Left lobe of liver (tissue), 2 donors: ENCODE results near the gene RPS6KA2. TPM values are rescaled to one million over a fixed set of nuclear protein-coding genes. Genes with fewer than 3 reads are reported as not detected.
"Not testable (repeated sequence)": the region's sequence is repeated elsewhere in the genome, so short reads cannot be mapped to it uniquely, and the experiment has no call there.

Source experiments
- ATAC-seq: fragments of 200-7000 bp; cut with Tn5 transposase; one replicate; pipeline ENCODE4 v1.9.1; 2020; ENCODE audit warnings: mild to moderate bottlenecking, moderate library complexity
- DNase-seq: peaks from one replicate; pipeline ENCODE4 v3.0.0-alpha.2; 2020; ENCODE audit warnings: low spot score
- total RNA-seq: library from RNA; stranded (reverse); gene quantifications from one replicate; pipeline ENCODE4 v1.2.1, GENCODE V29; 2021
- donor health status: DM: no; HTN: no; CAD: no; lungs with moderate emphysema.
- donor health status: DM: no; HTN: yes; CAD: no.

The RPS6KA2 gene
- total RNA-seq, 1 donor from 2014 or later = 12.4 TPM

DNA sequence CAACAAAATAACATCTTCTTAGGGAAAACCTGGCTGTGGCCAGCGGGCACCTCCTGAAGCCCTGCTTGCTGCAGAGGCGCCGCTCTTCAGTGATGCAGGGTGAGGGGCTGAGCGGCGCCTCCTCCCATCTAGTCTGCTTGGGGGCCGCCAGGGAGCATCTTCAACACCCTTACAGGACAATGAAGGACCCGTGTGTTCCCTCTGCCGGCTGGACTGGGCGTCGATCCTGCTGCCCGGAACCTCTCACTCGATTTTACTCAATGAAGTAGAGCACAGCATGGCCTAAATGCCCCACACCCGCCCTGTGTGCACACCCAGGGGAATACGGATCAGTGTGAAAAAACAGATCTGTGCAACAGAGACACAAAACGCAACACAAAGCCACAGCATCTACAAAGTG is 215.8 kb downstream of the RPS6KA2 start:
- no peak for ATAC-seq
- no peak for DNase-seq

DNA sequence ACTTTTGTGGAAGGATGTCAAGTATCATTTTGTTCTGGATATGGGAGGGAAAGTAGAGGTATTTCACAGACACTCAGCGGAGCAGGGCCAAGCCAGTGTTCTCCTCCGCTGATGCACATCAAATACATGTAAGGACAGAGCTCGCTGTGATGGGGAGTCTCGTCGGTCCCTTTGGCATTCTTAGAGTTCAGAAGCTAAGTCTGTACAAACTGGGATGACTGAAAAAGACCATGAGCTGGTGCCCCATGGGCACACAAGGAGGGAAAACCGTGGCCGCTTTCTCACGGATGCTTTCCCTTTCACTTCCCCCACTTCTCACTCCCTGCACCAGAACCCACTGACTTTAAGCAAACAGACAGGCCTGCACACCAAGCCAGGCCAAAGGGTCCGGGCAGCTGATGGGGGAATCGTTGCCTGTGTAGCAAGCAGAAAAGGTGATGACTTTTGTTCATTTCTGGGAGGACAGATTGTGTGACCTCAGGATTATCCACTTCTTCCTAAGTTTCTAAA is 216.6 kb downstream of the RPS6KA2 start:
- no peak for DNase-seq
- ATAC-seq = no peak

- ATAC-seq (peak; percentile 74), DNase-seq (no peak)
Measured at GRCh38 chr6:166408936-166409755, 217.9 kb downstream of the RPS6KA2 start.

DNA sequence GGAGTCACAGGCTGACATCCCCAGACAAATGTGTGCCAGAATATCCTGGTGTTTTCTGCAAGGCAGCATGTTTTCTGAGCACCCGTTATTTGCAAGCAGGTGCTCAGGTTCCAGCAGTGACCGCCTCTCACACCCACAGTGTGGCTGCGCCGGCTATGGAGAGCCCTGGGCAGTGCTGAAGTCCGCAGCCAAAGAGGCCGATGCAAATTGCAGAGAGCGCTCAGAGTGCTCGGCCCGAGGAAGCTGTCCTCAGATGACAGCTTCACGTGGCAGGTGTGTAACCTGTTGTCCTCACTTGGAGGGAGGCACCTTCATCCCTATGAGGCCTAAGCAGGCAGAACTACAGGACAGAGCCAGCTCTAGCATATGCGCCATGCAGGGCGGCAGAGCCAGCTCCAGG is 220.9 kb downstream of the RPS6KA2 start:
- ATAC-seq = peak; percentile 19
- peak; percentile 33 for DNase-seq

- ATAC-seq (no peak), DNase-seq (peak; percentile 42)
Measured at GRCh38 chr6:166405386-166405785, 221.7 kb downstream of the RPS6KA2 start.

DNA sequence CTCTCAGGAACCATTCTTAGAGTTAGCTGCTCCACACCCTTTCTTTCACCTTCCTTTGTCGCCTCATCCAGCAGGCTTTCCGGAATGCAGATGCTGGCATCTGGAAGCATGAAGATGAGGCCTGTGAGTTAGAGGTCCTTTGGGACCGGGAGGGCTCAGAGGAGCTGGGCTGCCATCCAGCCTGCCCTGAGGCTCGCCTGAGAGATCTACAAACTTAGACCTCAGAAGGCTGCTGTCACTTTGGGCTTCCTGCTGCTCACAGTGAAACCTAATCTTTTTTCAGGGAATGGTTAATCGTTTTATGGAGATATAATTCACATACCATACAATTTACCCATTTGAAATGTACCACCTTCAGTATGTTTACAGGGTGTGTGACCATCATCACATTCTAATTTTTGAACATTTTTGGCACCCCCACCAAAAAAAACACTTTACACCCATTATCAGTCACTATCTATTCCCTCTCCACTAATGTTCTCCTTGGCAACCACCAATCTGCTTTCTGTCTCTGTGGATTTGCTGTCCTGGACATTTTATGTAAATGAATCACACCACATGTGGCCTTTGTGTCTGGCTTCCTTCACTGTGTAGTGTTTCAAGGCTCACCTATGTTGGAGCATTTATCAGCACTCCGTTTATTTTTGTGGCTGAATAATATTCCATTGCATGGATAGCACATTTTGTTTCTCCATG is 224.3 kb downstream of the RPS6KA2 start:
- peak; percentile 22 for DNase-seq
- ATAC-seq = no peak

DNA sequence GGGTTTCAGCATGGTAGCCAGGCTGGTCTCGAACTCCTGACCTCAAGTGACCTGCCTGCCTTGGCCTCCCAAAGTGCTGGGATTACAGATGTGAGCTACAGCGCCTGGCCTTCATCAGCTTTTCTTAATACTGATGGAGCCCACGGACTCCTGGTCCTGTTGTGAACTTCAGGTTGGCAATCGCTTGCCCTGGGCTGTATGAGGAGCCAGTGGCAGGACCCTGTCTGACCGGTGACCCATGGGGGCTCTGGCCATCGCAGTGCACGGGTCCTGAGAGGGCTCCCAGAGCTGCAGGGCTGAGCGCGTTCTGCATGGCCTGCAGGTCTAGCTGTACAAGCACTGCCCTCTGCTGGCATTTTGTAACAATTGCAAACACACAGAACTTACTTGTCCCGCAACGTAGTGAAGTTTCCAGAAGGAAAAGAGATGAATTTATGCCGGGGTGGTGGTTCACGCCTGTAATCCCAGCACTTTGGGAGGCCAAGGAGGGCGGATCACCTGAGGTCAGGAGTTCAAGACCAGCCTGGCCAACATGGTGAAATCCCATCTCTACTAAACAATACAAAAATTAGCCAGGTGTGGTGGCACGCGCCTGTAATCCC is 226.3 kb downstream of the RPS6KA2 start:
- DNase-seq (peak; percentile 74), ATAC-seq (peak; percentile 94)

- peak; percentile 70 for ATAC-seq
- no peak for DNase-seq
Measured at GRCh38 chr6:166400181-166400580, 226.9 kb downstream of the RPS6KA2 start.

- ATAC-seq (no peak), DNase-seq (no peak)
Measured at GRCh38 chr6:166398348-166398747, 228.7 kb downstream of the RPS6KA2 start.

DNA sequence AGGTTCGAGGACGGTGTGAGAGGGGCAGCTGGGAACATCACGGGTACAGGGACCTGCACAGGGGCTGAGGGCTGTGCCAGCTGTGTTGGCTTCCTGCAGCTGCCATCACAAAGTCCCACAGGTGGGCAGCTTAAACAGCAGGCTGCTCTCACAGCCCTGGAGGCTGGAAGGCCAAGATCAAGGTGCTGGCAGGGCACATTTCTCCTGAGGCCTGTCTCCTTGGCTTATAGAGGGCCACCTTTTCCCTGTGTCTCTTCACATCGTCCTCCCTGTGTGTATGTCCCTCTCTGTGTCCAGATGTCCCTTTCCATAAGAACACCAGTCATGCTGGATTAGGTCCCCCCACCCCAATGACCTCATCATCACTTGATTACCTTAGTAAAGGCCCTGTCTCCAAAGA is 229.2 kb downstream of the RPS6KA2 start:
- DNase-seq (no peak), ATAC-seq (no peak)

DNA sequence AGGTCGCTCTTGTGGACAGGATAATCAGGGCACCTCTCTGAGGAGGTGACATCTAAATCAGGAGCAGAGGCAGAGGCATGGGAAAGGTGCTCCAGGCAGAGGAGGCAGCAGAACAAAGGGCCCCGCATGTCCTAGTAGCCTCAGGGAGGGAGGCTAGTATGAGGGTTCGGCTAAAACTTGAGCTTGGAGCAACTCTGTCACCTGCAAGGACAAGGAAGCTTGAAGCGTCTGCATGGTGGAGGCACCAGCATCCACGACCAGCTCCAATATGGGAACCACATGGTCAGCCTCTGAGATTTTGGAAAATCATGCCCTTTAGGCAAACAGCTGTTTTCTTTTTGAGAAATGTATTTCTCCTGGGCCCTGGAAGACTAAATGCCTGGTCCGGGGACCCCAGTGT is 231.3 kb downstream of the RPS6KA2 start:
- ATAC-seq (no peak), DNase-seq (no peak)

GRCh38 chr6:166395351-166395750 is 231.7 kb downstream of the RPS6KA2 start:
- ATAC-seq = peak; percentile 22
- no peak for DNase-seq

GRCh38 chr6:166394036-166394892 is 232.8 kb downstream of the RPS6KA2 start:
- peak; percentile 84 for DNase-seq
- ATAC-seq = peak; percentile 91

- no peak for DNase-seq
- no peak for ATAC-seq
Measured at GRCh38 chr6:166393535-166393823, 233.6 kb downstream of the RPS6KA2 start.

GRCh38 chr6:166392755-166393534 is 234.1 kb downstream of the RPS6KA2 start:
- ATAC-seq, DNase-seq: not testable (repeated sequence)

- ATAC-seq (peak; percentile 63), DNase-seq (no peak)
Measured at GRCh38 chr6:166389119-166389518, 237.9 kb downstream of the RPS6KA2 start.

GRCh38 chr6:166388290-166389004 is 238.6 kb downstream of the RPS6KA2 start:
- ATAC-seq = peak; percentile 7
- no peak for DNase-seq

- ATAC-seq (peak; percentile 42), DNase-seq (peak; percentile 86)
Measured at GRCh38 chr6:166387642-166388289, 239.3 kb downstream of the RPS6KA2 start.

DNA sequence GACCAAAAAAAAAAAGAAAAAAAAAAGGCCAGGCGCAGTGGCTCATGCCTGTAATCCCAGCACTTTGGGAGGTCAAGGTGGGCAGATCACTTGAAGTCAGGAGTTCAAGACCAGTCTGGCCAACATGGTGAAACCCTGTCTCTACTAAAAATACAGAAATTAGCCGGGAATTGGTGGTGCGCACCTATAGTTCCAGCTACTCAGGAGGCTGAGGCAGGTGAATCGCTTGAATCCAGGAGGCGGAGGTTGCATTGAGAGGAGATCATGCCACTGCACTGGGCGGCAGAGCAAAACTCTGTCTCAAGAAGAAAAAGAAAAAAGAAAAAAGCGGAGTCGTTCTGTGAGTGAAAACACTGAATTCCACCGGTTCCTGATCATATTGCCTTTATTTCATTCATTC is 240.0 kb downstream of the RPS6KA2 start:
- not testable (repeated sequence) for ATAC-seq

More for the DNA sequence above, 240.0 kb downstream of the RPS6KA2 start:
- not testable (repeated sequence) for DNase-seq
